Measurements from ENCODE around the gene TM9SF2. TPM values are rescaled to one million over a fixed set of nuclear protein-coding genes. Genes with fewer than 3 reads are reported as not detected.

The TM9SF2 gene
- total and polyA plus RNA-seq, 8 donors = 129 to 155 (median 148) TPM

DNA sequence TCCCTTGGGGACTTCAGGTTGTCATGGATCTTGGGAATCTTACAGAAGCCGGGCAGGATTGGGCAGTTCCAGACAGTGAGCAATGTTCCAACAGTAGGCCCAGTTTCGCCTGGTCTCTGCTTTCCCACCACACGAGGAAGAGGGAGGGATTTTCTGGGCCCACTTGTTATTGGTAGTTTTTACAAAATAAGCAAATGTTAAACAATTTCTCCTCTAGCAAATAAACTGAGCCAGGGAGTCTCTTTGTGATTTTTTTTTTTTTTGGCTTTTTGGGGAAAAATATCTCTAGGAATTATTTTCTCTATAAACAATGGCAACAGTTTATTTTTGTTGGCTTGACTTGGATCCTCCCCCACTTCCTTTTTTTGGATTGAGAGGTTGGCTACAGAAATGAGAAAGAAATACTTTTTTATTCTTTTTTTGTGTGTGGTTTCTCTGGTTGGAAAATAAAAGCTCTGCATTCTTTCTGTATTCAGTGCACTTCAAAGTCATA, 89.3 kb downstream of the TM9SF2 start:
- TF ChIP-seq, protein P1, sequence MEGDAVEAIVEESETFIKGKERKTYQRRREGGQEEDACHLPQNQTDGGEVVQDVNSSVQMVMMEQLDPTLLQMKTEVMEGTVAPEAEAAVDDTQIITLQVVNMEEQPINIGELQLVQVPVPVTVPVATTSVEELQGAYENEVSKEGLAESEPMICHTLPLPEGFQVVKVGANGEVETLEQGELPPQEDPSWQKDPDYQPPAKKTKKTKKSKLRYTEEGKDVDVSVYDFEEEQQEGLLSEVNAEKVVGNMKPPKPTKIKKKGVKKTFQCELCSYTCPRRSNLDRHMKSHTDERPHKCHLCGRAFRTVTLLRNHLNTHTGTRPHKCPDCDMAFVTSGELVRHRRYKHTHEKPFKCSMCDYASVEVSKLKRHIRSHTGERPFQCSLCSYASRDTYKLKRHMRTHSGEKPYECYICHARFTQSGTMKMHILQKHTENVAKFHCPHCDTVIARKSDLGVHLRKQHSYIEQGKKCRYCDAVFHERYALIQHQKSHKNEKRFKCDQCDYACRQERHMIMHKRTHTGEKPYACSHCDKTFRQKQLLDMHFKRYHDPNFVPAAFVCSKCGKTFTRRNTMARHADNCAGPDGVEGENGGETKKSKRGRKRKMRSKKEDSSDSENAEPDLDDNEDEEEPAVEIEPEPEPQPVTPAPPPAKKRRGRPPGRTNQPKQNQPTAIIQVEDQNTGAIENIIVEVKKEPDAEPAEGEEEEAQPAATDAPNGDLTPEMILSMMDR (IDR thresholded peaks at IDR 0.05) = no peak
- H3K4me1 ChIP-seq = peaks cover 0 to 4% of the 10 kb centered on the region in 2 donors
- H3K27ac ChIP-seq = peak overlapping the region in 1 of 2 donors; percentile 7
- no peaks in the 10 kb centered on the region for H3K27me3 ChIP-seq
- ATAC-seq = peak; percentile 19
- no peak overlapping the region for H3K4me3 ChIP-seq
- peak in 1 of 4 donors; percentile 17 for DNase-seq
- no peaks in the 10 kb centered on the region for H3K36me3 ChIP-seq
- intact Hi-C loops (cut with DNase I) = no loop called here
- no peaks in the 10 kb centered on the region for H3K9me3 ChIP-seq

DNA sequence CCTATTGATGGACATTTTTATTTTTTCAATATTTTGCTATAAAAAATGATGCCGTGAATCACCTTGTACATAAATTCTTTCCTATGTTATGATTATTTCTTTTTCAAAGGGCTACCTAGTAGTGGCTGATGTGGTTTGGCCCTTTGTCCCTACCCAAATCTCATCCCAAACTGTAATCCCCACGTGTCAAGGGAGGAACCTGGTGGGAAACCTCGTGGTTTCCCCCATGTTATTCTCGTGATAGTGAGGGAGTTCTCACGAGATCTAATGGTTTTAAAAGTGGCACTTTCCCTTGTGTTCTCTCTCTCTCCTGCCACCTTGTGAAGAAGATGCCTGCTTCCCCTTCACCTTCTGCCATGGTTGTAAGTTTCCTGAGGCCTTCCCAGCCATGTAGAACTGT, 94.9 kb downstream of the TM9SF2 start:
- intact Hi-C loops (cut with DNase I) = no loop called here
- Histone ChIP-seq H3K4me1 (peaks cover 0 to 1% of the 10 kb centered on the region in 2 donors), H3K27me3 (no peaks in the 10 kb centered on the region), H3K36me3 (no peaks in the 10 kb centered on the region), H3K9me3 (no peaks in the 10 kb centered on the region), H3K4me3 (no peak overlapping the region), H3K27ac (no peak overlapping the region)
- ATAC-seq (no peak), DNase-seq (no peak)
- TF ChIP-seq, protein P1 (IDR thresholded peaks at IDR 0.05) = no peak

DNA sequence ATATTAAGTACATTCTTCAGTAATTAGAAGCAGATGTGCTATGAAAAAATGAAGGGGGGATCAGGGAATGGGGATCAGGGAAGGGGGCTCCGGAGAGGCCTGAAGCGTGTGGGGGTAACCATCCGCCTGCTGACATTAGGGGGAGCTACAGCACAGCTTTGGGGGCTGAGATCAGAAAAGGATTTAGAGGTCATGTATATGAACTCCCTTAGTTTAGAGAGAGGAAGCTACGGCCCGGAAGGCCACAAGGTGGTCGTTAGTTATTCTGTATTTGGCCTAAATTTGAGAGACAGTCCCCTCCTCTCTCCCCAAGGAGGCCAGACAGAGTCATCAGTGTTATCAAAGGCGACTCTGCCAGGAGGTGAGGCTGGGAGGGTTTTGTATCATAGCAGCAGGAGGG, 99.0 kb downstream of the TM9SF2 start:
- H3K27ac ChIP-seq = no peak overlapping the region
- H3K36me3 ChIP-seq = no peaks in the 10 kb centered on the region
- H3K4me1 ChIP-seq = no peaks in the 10 kb centered on the region
- ATAC-seq (no peak), DNase-seq (no peak)
- no peaks in the 10 kb centered on the region for H3K9me3 ChIP-seq
- TF ChIP-seq, protein P1 (IDR thresholded peaks at IDR 0.05) = no peak
- intact Hi-C loops (cut with DNase I) = no loop called here
- H3K4me3 ChIP-seq = no peak overlapping the region
- no peaks in the 10 kb centered on the region for H3K27me3 ChIP-seq

DNA sequence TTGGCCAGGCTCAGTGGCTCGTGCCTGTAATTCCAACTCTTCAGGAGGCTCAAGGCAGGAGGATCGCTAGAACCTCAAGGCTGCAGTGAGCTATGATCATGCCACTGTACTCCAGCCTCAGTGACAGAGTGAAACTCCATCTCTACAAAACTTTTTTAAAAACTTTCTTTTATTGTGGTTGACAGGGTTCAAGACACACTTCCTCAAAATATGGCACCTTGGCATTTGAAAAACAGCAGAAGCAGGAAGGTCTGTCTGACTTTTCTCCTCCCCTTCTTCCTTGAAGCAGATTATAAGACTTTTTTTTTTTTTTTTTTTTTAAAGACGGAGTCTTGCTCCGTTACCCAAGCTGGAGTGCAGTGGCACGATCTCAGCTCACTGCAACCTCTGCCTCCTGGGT, 100.3 kb downstream of the TM9SF2 start:
- TF ChIP-seq, protein P1 (IDR thresholded peaks at IDR 0.05) = no peak
- H3K36me3 ChIP-seq = no peaks in the 10 kb centered on the region
- ATAC-seq (no peak), DNase-seq (no peak)
- H3K27ac ChIP-seq = no peak overlapping the region
- peaks cover 0 to 8% of the 10 kb centered on the region in 2 donors for H3K4me1 ChIP-seq
- H3K27me3 ChIP-seq = no peaks in the 10 kb centered on the region
- intact Hi-C loops (cut with DNase I) = no loop called here
- no peak overlapping the region for H3K4me3 ChIP-seq
- no peaks in the 10 kb centered on the region for H3K9me3 ChIP-seq

DNA sequence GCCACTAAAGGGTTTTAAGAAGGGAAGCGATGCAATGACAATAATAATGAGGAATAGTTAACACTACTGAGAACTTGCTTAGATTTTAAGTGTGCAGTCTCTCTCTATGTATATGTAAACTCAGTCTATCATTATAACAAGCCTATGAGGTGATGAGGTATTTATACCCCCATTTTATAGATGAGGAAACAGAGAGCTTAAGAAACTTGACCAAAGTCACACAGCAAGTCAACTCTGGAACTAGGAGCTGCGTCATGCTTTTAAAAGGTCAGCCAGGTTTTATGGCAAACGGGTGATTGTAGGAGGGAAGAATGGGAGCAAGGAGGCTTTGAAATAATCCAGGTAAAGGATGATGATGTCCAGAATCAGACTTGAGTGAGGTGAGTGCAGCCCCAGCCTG, 103.4 kb downstream of the TM9SF2 start:
- Histone ChIP-seq H3K4me1 (peaks cover 0 to 16% of the 10 kb centered on the region in 2 donors), H3K27me3 (no peaks in the 10 kb centered on the region), H3K36me3 (no peaks in the 10 kb centered on the region), H3K9me3 (no peaks in the 10 kb centered on the region), H3K4me3 (no peak overlapping the region), H3K27ac (no peak overlapping the region)
- intact Hi-C loops (cut with DNase I) = no loop called here
- ATAC-seq = no peak
- DNase-seq = no peak
- TF ChIP-seq, protein P1 (IDR thresholded peaks at IDR 0.05) = no peak
